ENCODE measurements around the gene CNTNAP5. TPM values are rescaled to one million over a fixed set of nuclear protein-coding genes. Genes with fewer than 3 reads are reported as not detected.

Gene CNTNAP5
- total and polyA plus RNA-seq, 2 experiments from 2014 or later = 0.03 TPM; not detected in 1

- Histone ChIP-seq H3K36me3 (no peaks in the 10 kb centered on the region), H3K9me3 (ENCODE audit: low read depth) (no peaks in the 10 kb centered on the region), H3K27ac (no peak overlapping the region), H3K27me3 (no peaks in the 10 kb centered on the region), H3K4me3 (no peak overlapping the region), H3K4me1 (ENCODE audit: low read depth) (peaks cover 22% of the 10 kb centered on the region)
- TF ChIP-seq, protein P1, sequence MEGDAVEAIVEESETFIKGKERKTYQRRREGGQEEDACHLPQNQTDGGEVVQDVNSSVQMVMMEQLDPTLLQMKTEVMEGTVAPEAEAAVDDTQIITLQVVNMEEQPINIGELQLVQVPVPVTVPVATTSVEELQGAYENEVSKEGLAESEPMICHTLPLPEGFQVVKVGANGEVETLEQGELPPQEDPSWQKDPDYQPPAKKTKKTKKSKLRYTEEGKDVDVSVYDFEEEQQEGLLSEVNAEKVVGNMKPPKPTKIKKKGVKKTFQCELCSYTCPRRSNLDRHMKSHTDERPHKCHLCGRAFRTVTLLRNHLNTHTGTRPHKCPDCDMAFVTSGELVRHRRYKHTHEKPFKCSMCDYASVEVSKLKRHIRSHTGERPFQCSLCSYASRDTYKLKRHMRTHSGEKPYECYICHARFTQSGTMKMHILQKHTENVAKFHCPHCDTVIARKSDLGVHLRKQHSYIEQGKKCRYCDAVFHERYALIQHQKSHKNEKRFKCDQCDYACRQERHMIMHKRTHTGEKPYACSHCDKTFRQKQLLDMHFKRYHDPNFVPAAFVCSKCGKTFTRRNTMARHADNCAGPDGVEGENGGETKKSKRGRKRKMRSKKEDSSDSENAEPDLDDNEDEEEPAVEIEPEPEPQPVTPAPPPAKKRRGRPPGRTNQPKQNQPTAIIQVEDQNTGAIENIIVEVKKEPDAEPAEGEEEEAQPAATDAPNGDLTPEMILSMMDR (IDR thresholded peaks at IDR 0.05; ENCODE audit: low read depth, low read length) = no peak
- DNase-seq (ENCODE audit: low read depth in 1 of 2, low spot score in 1 of 2) = no peak
Measured at GRCh38 chr2:124883595-124883994, 858.5 kb downstream of the CNTNAP5 start.

GRCh38 chr2:124884315-124884714 lies 859.2 kb downstream of the CNTNAP5 start:
- no peaks in the 10 kb centered on the region for H3K36me3 ChIP-seq
- H3K27ac ChIP-seq = peak overlapping the region; percentile 31
- no peaks in the 10 kb centered on the region for H3K9me3 ChIP-seq (ENCODE audit: low read depth)
- H3K4me3 ChIP-seq = no peak overlapping the region
- peak in 1 of 2 donors; percentile 45 for DNase-seq (ENCODE audit: low read depth in 1 of 2, low spot score in 1 of 2)
- H3K4me1 ChIP-seq (ENCODE audit: low read depth) = peaks cover 22% of the 10 kb centered on the region
- H3K27me3 ChIP-seq = no peaks in the 10 kb centered on the region
- TF ChIP-seq, protein P1 (IDR thresholded peaks at IDR 0.05; ENCODE audit: low read depth, low read length) = no peak

DNA sequence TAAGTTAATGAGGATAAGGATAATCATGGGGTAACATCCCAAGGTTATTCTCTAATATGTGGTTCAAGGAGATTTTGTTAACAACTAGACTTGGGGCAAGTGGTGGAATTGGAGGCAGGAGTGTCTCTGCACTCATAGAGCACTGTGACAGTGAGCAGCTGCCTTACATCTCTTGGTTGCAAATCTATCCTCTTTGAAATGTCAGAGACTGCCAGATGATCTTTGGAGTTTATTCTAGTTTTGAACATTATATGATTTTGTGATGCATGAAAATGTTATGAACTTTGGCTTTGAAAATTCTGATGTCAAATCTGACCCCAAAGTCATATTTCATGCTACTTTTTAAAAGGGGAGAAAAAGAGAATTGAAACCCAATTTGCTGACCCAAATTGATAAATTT lies 861.1 kb downstream of the CNTNAP5 start:
- Histone ChIP-seq H3K9me3 (ENCODE audit: low read depth) (no peaks in the 10 kb centered on the region), H3K27me3 (no peaks in the 10 kb centered on the region), H3K4me3 (no peak overlapping the region), H3K4me1 (ENCODE audit: low read depth) (peaks cover 14% of the 10 kb centered on the region), H3K27ac (no peak overlapping the region), H3K36me3 (no peaks in the 10 kb centered on the region)
- TF ChIP-seq, protein P1 (IDR thresholded peaks at IDR 0.05; ENCODE audit: low read depth, low read length) = no peak
- DNase-seq (ENCODE audit: low read depth in 1 of 2, low spot score in 1 of 2) = no peak

GRCh38 chr2:124887466-124887865 lies 862.4 kb downstream of the CNTNAP5 start:
- no peaks in the 10 kb centered on the region for H3K36me3 ChIP-seq
- no peaks in the 10 kb centered on the region for H3K27me3 ChIP-seq
- H3K4me1 ChIP-seq (ENCODE audit: low read depth) = peaks cover 11% of the 10 kb centered on the region
- no peaks in the 10 kb centered on the region for H3K9me3 ChIP-seq (ENCODE audit: low read depth)
- TF ChIP-seq, protein P1 (IDR thresholded peaks at IDR 0.05; ENCODE audit: low read depth, low read length) = no peak
- no peak for DNase-seq (ENCODE audit: low read depth in 1 of 2, low spot score in 1 of 2)
- H3K27ac ChIP-seq = no peak overlapping the region
- no peak overlapping the region for H3K4me3 ChIP-seq

GRCh38 chr2:124888431-124888830 lies 863.3 kb downstream of the CNTNAP5 start:
- H3K36me3 ChIP-seq = no peaks in the 10 kb centered on the region
- H3K4me1 ChIP-seq (ENCODE audit: low read depth) = peaks cover 11% of the 10 kb centered on the region
- no peak for DNase-seq (ENCODE audit: low read depth in 1 of 2, low spot score in 1 of 2)
- H3K4me3 ChIP-seq = no peak overlapping the region
- H3K9me3 ChIP-seq (ENCODE audit: low read depth) = no peaks in the 10 kb centered on the region
- no peaks in the 10 kb centered on the region for H3K27me3 ChIP-seq
- H3K27ac ChIP-seq = no peak overlapping the region
- TF ChIP-seq, protein P1 (IDR thresholded peaks at IDR 0.05; ENCODE audit: low read depth, low read length) = no peak

GRCh38 chr2:124894199-124894598 lies 869.1 kb downstream of the CNTNAP5 start:
- H3K4me3 ChIP-seq = no peak overlapping the region
- DNase-seq (ENCODE audit: low read depth in 1 of 2, low spot score in 1 of 2) = no peak
- peaks cover 4% of the 10 kb centered on the region for H3K4me1 ChIP-seq (ENCODE audit: low read depth)
- TF ChIP-seq, protein P1 (IDR thresholded peaks at IDR 0.05; ENCODE audit: low read depth, low read length) = no peak
- H3K36me3 ChIP-seq = no peaks in the 10 kb centered on the region
- H3K27ac ChIP-seq = no peak overlapping the region
- no peaks in the 10 kb centered on the region for H3K27me3 ChIP-seq
- H3K9me3 ChIP-seq (ENCODE audit: low read depth) = no peaks in the 10 kb centered on the region
